ENCODE results near the gene TSPAN11. TPM values are rescaled to one million over a fixed set of nuclear protein-coding genes. Genes with fewer than 3 reads are reported as not detected.
"Not testable (repeated sequence)": the region's sequence is repeated elsewhere in the genome, so short reads cannot be mapped to it uniquely, and the experiment has no call there.

Gene TSPAN11
- total and polyA plus RNA-seq, 12 donors, result 0.30 to 6.2 (median 1.2) TPM

- DNase-seq, result no peak
- no peak for TF ChIP-seq CTCF (IDR thresholded peaks at IDR 0.05)
- TF ChIP-seq POLR2A (IDR thresholded peaks at IDR 0.05), result no peak
- H3K4me1 ChIP-seq (replicated peaks in 1 of 2), result no peaks in the 10 kb centered on the region
- H3K4me3 ChIP-seq, result no peak overlapping the region
- peaks cover 0 to 21% (median 0%) of the 10 kb centered on the region in 3 donors for H3K9me3 ChIP-seq (replicated peaks in 1 of 3)
- intact Hi-C loops (cut with DNase I), result no loop called here
- H3K27ac ChIP-seq, result no peak overlapping the region
- no peaks in the 10 kb centered on the region for H3K27me3 ChIP-seq
- H3K36me3 ChIP-seq (replicated peaks in 1 of 2), result no peaks in the 10 kb centered on the region
These were observed 39.3 kb upstream of the TSPAN11 start for GRCh38 chr12:30887226-30887625.

GRCh38 chr12:30888241-30888640 lies 38.3 kb upstream of the TSPAN11 start:
- no peak for TF ChIP-seq CTCF (IDR thresholded peaks at IDR 0.05)
- TF ChIP-seq POLR2A (IDR thresholded peaks at IDR 0.05), result no peak
- no peaks in the 10 kb centered on the region for H3K27me3 ChIP-seq

GRCh38 chr12:30894531-30894930 lies 32.0 kb upstream of the TSPAN11 start:
- WGBS, 4 donors, result 71 to 79% (median 76%) methylated on average over 8 to 9 of the region's 9 CpGs
- intact Hi-C loops (cut with DNase I); H3K4me1 ChIP-seq (replicated peaks in 1 of 2); H3K27ac ChIP-seq; H3K27me3 ChIP-seq; H3K36me3 ChIP-seq (replicated peaks in 1 of 2); DNase-seq; H3K9me3 ChIP-seq (replicated peaks in 1 of 3); H3K4me3 ChIP-seq: not testable (repeated sequence)

More at GRCh38 chr12:30888241-30888640, 38.3 kb upstream of the TSPAN11 start:
- peaks cover 0 to 21% (median 0%) of the 10 kb centered on the region in 3 donors for H3K9me3 ChIP-seq (replicated peaks in 1 of 3)
- no peaks in the 10 kb centered on the region for H3K36me3 ChIP-seq (replicated peaks in 1 of 2)
- DNase-seq, result no peak
- H3K4me3 ChIP-seq, result no peak overlapping the region
- no peaks in the 10 kb centered on the region for H3K4me1 ChIP-seq (replicated peaks in 1 of 2)
- intact Hi-C loops (cut with DNase I), result no loop called here
- H3K27ac ChIP-seq, result no peak overlapping the region

- Histone ChIP-seq H3K36me3 (replicated peaks in 1 of 2) (no peaks in the 10 kb centered on the region), H3K27me3 (no peaks in the 10 kb centered on the region), H3K27ac (no peak overlapping the region), H3K4me3 (no peak overlapping the region), H3K4me1 (replicated peaks in 1 of 2) (no peaks in the 10 kb centered on the region), H3K9me3 (replicated peaks in 1 of 3) (no peaks in the 10 kb centered on the region)
- no peak for DNase-seq
- WGBS, 4 donors, result 52 to 64% (median 57%) methylated on average over 3 of the region's 3 CpGs
- TF ChIP-seq POLR2A (IDR thresholded peaks at IDR 0.05) (no peak), CTCF (IDR thresholded peaks at IDR 0.05) (no peak)
- intact Hi-C loops (cut with DNase I), result no loop called here
These were observed 30.1 kb upstream of the TSPAN11 start for GRCh38 chr12:30896461-30896860.

GRCh38 chr12:30898846-30899245 lies 27.7 kb upstream of the TSPAN11 start:
- H3K4me1 ChIP-seq (replicated peaks in 1 of 2), result no peaks in the 10 kb centered on the region
- TF ChIP-seq POLR2A (IDR thresholded peaks at IDR 0.05) (no peak), CTCF (IDR thresholded peaks at IDR 0.05) (no peak)
- no peaks in the 10 kb centered on the region for H3K27me3 ChIP-seq
- H3K27ac ChIP-seq, result no peak overlapping the region
- DNase-seq, result no peak
- intact Hi-C loops (cut with DNase I), result no loop called here
- H3K36me3 ChIP-seq (replicated peaks in 1 of 2), result no peaks in the 10 kb centered on the region
- 69 to 84% (median 83%) methylated on average over 1 of the region's 1 CpG for WGBS, 4 donors
- no peak overlapping the region for H3K4me3 ChIP-seq
- no peaks in the 10 kb centered on the region for H3K9me3 ChIP-seq (replicated peaks in 1 of 3)

Measured in adrenal gland (tissue), 12 donors.